Measurements from ENCODE around the gene CERK. TPM values are rescaled to one million over a fixed set of nuclear protein-coding genes. Genes with fewer than 3 reads are reported as not detected.
A peak's percentile ranks its signal among the peaks of the same experiment; 100 is the strongest.

The CERK gene
- total RNA-seq, 4 donors from 2014 or later = 20.3 to 42.0 (median 24.7) TPM

GRCh38 chr22:46661221-46661851, 76.7 kb downstream of the CERK start:
- H3K4me3 ChIP-seq = no peak overlapping the region
- WGBS, 2 donors = 76 to 81% methylated on average over 20 to 22 of the region's 22 CpGs
- no peaks in the 10 kb centered on the region for H3K4me1 ChIP-seq
- H3K9me3 ChIP-seq = no peaks in the 10 kb centered on the region
- peaks cover 0 to 81% (median 9%) of the 10 kb centered on the region in 3 donors for H3K36me3 ChIP-seq
- peak overlapping the region in 1 of 4 donors; percentile 54 for H3K27ac ChIP-seq
- TF ChIP-seq EP300 (IDR thresholded peaks at IDR 0.05) = no peak
- TF ChIP-seq, protein P1, sequence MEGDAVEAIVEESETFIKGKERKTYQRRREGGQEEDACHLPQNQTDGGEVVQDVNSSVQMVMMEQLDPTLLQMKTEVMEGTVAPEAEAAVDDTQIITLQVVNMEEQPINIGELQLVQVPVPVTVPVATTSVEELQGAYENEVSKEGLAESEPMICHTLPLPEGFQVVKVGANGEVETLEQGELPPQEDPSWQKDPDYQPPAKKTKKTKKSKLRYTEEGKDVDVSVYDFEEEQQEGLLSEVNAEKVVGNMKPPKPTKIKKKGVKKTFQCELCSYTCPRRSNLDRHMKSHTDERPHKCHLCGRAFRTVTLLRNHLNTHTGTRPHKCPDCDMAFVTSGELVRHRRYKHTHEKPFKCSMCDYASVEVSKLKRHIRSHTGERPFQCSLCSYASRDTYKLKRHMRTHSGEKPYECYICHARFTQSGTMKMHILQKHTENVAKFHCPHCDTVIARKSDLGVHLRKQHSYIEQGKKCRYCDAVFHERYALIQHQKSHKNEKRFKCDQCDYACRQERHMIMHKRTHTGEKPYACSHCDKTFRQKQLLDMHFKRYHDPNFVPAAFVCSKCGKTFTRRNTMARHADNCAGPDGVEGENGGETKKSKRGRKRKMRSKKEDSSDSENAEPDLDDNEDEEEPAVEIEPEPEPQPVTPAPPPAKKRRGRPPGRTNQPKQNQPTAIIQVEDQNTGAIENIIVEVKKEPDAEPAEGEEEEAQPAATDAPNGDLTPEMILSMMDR (IDR thresholded peaks at IDR 0.05) = no peak
- no peak for TF ChIP-seq POLR2A (IDR thresholded peaks at IDR 0.05)
- H3K27me3 ChIP-seq = no peaks in the 10 kb centered on the region
- DNase-seq (ENCODE audit: low spot score in 2 of 2) = no peak

DNA sequence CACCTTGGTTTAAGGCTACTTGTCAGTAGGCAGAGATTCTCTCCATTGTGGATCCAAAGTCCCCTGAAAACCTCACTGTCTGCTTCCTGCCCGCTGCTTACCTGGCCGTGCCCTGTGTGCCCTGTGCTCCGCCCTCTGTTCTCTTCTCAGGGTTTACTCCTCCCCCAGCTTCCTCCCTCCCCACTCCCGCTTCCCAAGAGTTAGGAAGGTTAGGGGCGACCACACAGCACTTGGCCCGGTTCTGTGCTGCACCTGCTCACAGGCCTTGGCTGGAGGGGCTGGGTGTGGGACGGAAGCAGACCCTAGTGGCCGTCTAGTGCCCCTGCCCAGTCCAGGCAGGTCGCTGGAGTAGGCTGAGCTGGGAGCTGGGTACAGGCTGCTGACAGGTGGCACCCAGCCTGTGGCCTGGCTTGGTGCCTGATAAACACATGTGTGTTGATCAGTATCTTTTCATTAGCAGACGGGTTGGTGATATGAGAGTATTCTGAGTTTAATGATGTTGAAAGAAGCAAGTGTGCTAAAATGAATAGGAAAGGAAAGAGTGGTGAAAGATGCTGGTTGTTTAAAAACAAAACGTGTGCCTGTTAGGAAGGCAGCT, 77.3 kb downstream of the CERK start:
- 63 to 70% methylated on average over 11 of the region's 11 CpGs for WGBS, 2 donors
- Histone ChIP-seq H3K4me1 (no peaks in the 10 kb centered on the region), H3K27me3 (no peaks in the 10 kb centered on the region), H3K36me3 (peaks cover 0 to 75% (median 4%) of the 10 kb centered on the region in 3 donors), H3K27ac (peak overlapping the region in 1 of 4 donors; percentile 54), H3K9me3 (no peaks in the 10 kb centered on the region), H3K4me3 (no peak overlapping the region)
- no peak for TF ChIP-seq POLR2A (IDR thresholded peaks at IDR 0.05)
- TF ChIP-seq EP300 (IDR thresholded peaks at IDR 0.05) = no peak
- TF ChIP-seq, protein P1 (IDR thresholded peaks at IDR 0.05) = no peak
- DNase-seq (ENCODE audit: low spot score in 2 of 2) = no peak

DNA sequence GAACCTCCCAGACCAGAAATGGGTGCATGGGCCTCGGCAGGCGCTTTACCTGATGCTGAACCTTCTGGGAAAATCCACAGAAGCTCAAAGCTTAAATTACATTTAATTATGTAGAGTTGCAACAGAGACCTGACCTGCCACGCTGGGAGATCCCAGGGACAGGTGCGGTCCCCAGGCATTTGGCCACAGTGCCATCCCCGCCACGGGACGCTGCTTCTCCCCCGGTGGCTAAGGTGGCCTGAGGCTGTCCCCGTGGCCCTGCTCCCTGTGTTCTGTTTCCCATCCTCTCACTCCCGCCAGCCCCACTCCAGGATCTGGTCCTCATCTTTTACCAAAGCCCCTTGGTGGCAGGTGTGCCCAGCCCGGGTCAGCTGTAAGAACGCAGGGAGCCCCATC, 78.3 kb downstream of the CERK start:
- no peak overlapping the region for H3K4me3 ChIP-seq
- WGBS, 2 donors = 93% methylated on average over 12 of the region's 12 CpGs
- TF ChIP-seq EP300 (IDR thresholded peaks at IDR 0.05) (no peak), POLR2A (IDR thresholded peaks at IDR 0.05) (no peak)
- TF ChIP-seq, protein P1 (IDR thresholded peaks at IDR 0.05) = no peak
- no peaks in the 10 kb centered on the region for H3K4me1 ChIP-seq
- peak overlapping the region in 1 of 4 donors; percentile 47 for H3K27ac ChIP-seq
- no peaks in the 10 kb centered on the region for H3K9me3 ChIP-seq
- no peak for DNase-seq (ENCODE audit: low spot score in 2 of 2)
- H3K36me3 ChIP-seq = peaks cover 0 to 66% (median 0%) of the 10 kb centered on the region in 3 donors
- H3K27me3 ChIP-seq = no peaks in the 10 kb centered on the region

- no peak for DNase-seq (ENCODE audit: low spot score in 2 of 2)
- 96 to 100% methylated on average over 8 to 12 of the region's 14 CpGs for WGBS, 2 donors
Measured at GRCh38 chr22:46659059-46659790, 78.8 kb downstream of the CERK start.

More at GRCh38 chr22:46659059-46659790, 78.8 kb downstream of the CERK start:
- no peaks in the 10 kb centered on the region for H3K4me1 ChIP-seq
- H3K27ac ChIP-seq = no peak overlapping the region
- H3K36me3 ChIP-seq = peaks cover 0 to 60% (median 0%) of the 10 kb centered on the region in 3 donors
- TF ChIP-seq EP300 (IDR thresholded peaks at IDR 0.05) (no peak), POLR2A (IDR thresholded peaks at IDR 0.05) (no peak)
- TF ChIP-seq, protein P1 (IDR thresholded peaks at IDR 0.05) = no peak
- H3K4me3 ChIP-seq = no peak overlapping the region
- H3K9me3 ChIP-seq = no peaks in the 10 kb centered on the region
- H3K27me3 ChIP-seq = no peaks in the 10 kb centered on the region
